ENCODE measurements around the gene KAT6B. TPM values are rescaled to one million over a fixed set of nuclear protein-coding genes. Genes with fewer than 3 reads are reported as not detected.

The KAT6B gene
- total RNA-seq, 2 experiments from 2014 or later, result 70.3 to 74.2 TPM

- CTCF ChIA-PET, result no interaction called here
- intact Hi-C loops (cut with DNase I, micrococcal nuclease), result no loop called here
- ATAC-seq (ENCODE audit: poor library complexity), result no peak
These were observed 16.3 kb upstream of the KAT6B start for GRCh38 chr10:74810087-74810486.

GRCh38 chr10:74813381-74814259 lies 12.8 kb upstream of the KAT6B start:
- no peaks in the 10 kb centered on the region for H3K36me3 Mint-ChIP-seq (ENCODE audit: low read depth)
- no peaks in the 10 kb centered on the region for H3K4me1 Mint-ChIP-seq (ENCODE audit: low read depth)
- ATAC-seq (ENCODE audit: poor library complexity) (no peak), DNase-seq (no peak)
- H3K4me3 Mint-ChIP-seq, result no peak overlapping the region
- intact Hi-C loops (cut with DNase I, micrococcal nuclease), result no loop called here
- Histone ChIP-seq H3K4me3 (ENCODE audit: low read length) (no peak overlapping the region), H3K27me3 (ENCODE audit: control insufficient read depth in 1 of 2, insufficient read depth in 2 of 2, low read length in 2 of 2) (no peaks in the 10 kb centered on the region), H3K27ac (ENCODE audit: low read depth in 1 of 2, low read length in 2 of 2) (no peak overlapping the region), H3K4me1 (ENCODE audit: insufficient read depth, low read length) (no peaks in the 10 kb centered on the region), H3K36me3 (ENCODE audit: insufficient read depth, low read length) (no peaks in the 10 kb centered on the region), H3K9me3 (ENCODE audit: control insufficient read depth in 1 of 2, insufficient read depth in 1 of 2, low read length in 2 of 2) (no peaks in the 10 kb centered on the region)
- H3K9me3 Mint-ChIP-seq, result no peaks in the 10 kb centered on the region
- no peaks in the 10 kb centered on the region for H3K27me3 Mint-ChIP-seq
- ChIA-PET CTCF (no interaction called here), POLR2A (no interaction called here)
- no peak for TF ChIP-seq CTCF (IDR thresholded peaks at IDR 0.05)
- H3K27ac Mint-ChIP-seq, result no peak overlapping the region

More at GRCh38 chr10:74810087-74810486, 16.3 kb upstream of the KAT6B start:
- H3K27ac ChIP-seq (ENCODE audit: low read depth in 1 of 2, low read length in 2 of 2), result no peak overlapping the region
- Mint-ChIP-seq H3K9me3 (no peaks in the 10 kb centered on the region), H3K36me3 (ENCODE audit: low read depth) (no peaks in the 10 kb centered on the region), H3K27me3 (no peaks in the 10 kb centered on the region), H3K27ac (no peak overlapping the region), H3K4me3 (no peak overlapping the region), H3K4me1 (ENCODE audit: low read depth) (no peaks in the 10 kb centered on the region)
- H3K4me1 ChIP-seq (ENCODE audit: insufficient read depth, low read length), result no peaks in the 10 kb centered on the region
- no peak for TF ChIP-seq CTCF (IDR thresholded peaks at IDR 0.05)
- no peaks in the 10 kb centered on the region for H3K27me3 ChIP-seq (ENCODE audit: control insufficient read depth in 1 of 2, insufficient read depth in 2 of 2, low read length in 2 of 2)
- no peak for DNase-seq
- H3K36me3 ChIP-seq (ENCODE audit: insufficient read depth, low read length), result no peaks in the 10 kb centered on the region
- POLR2A ChIA-PET, result no interaction called here
- H3K4me3 ChIP-seq (ENCODE audit: low read length), result no peak overlapping the region
- H3K9me3 ChIP-seq (ENCODE audit: control insufficient read depth in 1 of 2, insufficient read depth in 1 of 2, low read length in 2 of 2), result no peaks in the 10 kb centered on the region

GRCh38 chr10:74814797-74815196 lies 11.6 kb upstream of the KAT6B start:
- no peak overlapping the region for H3K27ac ChIP-seq (ENCODE audit: low read depth in 1 of 2, low read length in 2 of 2)
- no peak overlapping the region for H3K4me3 ChIP-seq (ENCODE audit: low read length)
- no peak for TF ChIP-seq CTCF (IDR thresholded peaks at IDR 0.05)
- no peaks in the 10 kb centered on the region for H3K9me3 ChIP-seq (ENCODE audit: control insufficient read depth in 1 of 2, insufficient read depth in 1 of 2, low read length in 2 of 2)
- ChIA-PET CTCF (no interaction called here), POLR2A (interaction anchor here (0.6 kb wide), 1 partner anchor 40 kb away, joined by 3 read pairs; no protein-coding TSS in a partner anchor)
- H3K4me1 Mint-ChIP-seq (ENCODE audit: low read depth), result no peaks in the 10 kb centered on the region
- no peaks in the 10 kb centered on the region for H3K4me1 ChIP-seq (ENCODE audit: insufficient read depth, low read length)
- no peaks in the 10 kb centered on the region for H3K36me3 ChIP-seq (ENCODE audit: insufficient read depth, low read length)
- H3K4me3 Mint-ChIP-seq, result no peak overlapping the region
- DNase-seq (no peak), ATAC-seq (ENCODE audit: poor library complexity) (no peak)
- H3K27ac Mint-ChIP-seq, result no peak overlapping the region
- no peaks in the 10 kb centered on the region for H3K9me3 Mint-ChIP-seq
- H3K36me3 Mint-ChIP-seq (ENCODE audit: low read depth), result no peaks in the 10 kb centered on the region
- H3K27me3 Mint-ChIP-seq, result no peaks in the 10 kb centered on the region
- intact Hi-C loops (cut with DNase I, micrococcal nuclease), result no loop called here
- no peaks in the 10 kb centered on the region for H3K27me3 ChIP-seq (ENCODE audit: control insufficient read depth in 1 of 2, insufficient read depth in 2 of 2, low read length in 2 of 2)

Measured in CD4-positive, alpha-beta T cell (primary cell).